ENCODE results near the gene PHF2.
A peak's percentile ranks its signal among the peaks of the same experiment; 100 is the strongest.

DNA sequence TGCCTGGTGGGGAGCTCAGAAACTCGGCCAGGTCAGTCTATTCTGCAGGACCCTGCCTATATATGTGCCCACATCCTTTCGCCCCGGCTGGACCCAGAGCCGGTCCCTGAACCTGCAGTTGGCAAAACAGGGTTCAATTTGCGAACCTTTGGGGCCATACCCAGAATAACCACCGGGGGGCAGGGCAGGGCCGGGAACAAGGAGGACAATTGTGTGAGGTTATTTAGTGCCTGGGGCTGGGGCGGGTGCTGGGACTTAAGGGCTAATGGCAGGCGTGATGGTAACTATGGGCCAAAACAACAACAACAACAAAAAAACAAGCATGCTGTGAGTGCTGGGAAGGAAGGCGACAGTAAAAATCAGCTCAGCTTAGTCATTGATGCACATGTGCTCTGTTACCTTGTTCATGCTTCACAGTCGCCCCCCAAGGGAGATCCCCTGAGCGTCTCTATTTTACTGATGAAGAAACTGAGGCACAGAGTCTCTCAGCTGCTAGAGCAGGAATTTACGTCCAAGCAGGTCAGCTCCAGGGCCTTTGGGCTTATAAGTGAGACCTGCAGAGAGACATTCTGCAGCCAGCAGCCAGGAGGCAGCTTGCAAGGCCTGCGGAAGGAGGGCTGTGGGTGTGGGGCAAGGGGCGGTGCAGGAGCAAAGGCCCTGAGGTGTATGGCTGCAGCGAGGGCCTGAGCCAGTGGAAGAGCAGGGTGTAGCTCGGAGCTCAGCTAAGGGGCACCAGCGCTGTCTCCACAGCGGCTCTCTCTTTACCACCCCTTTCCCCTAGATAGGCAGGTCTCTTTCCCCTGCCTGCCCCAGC, 106.0 kb downstream of the PHF2 start:
- TF ChIP-seq, protein P1, sequence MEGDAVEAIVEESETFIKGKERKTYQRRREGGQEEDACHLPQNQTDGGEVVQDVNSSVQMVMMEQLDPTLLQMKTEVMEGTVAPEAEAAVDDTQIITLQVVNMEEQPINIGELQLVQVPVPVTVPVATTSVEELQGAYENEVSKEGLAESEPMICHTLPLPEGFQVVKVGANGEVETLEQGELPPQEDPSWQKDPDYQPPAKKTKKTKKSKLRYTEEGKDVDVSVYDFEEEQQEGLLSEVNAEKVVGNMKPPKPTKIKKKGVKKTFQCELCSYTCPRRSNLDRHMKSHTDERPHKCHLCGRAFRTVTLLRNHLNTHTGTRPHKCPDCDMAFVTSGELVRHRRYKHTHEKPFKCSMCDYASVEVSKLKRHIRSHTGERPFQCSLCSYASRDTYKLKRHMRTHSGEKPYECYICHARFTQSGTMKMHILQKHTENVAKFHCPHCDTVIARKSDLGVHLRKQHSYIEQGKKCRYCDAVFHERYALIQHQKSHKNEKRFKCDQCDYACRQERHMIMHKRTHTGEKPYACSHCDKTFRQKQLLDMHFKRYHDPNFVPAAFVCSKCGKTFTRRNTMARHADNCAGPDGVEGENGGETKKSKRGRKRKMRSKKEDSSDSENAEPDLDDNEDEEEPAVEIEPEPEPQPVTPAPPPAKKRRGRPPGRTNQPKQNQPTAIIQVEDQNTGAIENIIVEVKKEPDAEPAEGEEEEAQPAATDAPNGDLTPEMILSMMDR (conservative IDR thresholded peaks at IDR 0.05; ENCODE audit: low read length): peak; percentile 89
- TF ChIP-seq EZH2phosphoT487 (IDR thresholded peaks at IDR 0.05; ENCODE audit: borderline replicate concordance, low read depth, low read length): no peak
